ENCODE data around the gene IRF4.

The IRF4 gene

DNA sequence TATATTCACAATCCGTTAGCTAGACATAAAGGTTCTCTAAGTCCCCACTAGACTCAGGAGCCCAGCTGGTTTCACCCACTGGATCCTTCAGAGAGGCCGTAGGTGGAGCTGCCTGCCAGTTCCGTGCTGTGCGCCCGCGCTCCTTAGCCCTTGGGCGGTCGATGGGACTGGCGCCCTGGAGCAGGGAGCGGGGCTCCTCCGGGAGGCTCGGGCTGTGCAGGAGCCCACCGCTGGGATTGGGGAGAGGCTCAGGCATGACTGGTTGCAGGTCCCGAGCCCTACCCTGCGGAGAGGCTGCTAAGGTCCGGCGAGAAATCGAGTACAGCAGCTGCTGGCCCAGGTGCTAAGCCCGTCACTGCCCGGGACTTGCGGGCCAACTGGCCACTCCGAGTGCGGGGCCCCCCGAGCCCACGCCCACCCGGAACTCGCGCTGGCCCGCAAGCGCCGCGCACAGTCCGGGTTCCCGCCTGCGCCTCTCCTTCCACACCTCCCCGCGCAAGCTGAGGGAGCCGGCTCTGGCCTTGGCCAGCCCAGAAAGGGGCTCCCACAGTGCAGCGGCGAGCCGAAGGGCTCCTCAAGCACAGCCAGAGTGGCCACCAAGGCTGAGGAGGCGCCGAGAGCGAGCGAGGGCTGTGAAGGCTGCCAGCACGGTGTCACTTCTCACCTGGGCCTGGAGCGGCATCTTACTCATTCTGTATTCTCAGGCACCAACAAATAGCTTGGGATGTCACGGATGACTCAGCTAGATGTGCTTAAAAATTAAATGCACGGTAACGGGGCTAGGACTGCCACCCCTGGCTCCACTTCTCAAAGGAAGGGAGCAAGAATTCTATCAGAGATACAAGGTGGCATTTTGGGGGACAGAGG, 44.1 kb downstream of the IRF4 start:
- TF ChIP-seq, protein P1, sequence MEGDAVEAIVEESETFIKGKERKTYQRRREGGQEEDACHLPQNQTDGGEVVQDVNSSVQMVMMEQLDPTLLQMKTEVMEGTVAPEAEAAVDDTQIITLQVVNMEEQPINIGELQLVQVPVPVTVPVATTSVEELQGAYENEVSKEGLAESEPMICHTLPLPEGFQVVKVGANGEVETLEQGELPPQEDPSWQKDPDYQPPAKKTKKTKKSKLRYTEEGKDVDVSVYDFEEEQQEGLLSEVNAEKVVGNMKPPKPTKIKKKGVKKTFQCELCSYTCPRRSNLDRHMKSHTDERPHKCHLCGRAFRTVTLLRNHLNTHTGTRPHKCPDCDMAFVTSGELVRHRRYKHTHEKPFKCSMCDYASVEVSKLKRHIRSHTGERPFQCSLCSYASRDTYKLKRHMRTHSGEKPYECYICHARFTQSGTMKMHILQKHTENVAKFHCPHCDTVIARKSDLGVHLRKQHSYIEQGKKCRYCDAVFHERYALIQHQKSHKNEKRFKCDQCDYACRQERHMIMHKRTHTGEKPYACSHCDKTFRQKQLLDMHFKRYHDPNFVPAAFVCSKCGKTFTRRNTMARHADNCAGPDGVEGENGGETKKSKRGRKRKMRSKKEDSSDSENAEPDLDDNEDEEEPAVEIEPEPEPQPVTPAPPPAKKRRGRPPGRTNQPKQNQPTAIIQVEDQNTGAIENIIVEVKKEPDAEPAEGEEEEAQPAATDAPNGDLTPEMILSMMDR (IDR thresholded peaks at IDR 0.05; ENCODE audit: borderline replicate concordance, insufficient read depth, low read depth, low read length), result no peak
- no peak overlapping the region for H3K4me3 ChIP-seq (ENCODE audit: low read depth, low read length)

DNA sequence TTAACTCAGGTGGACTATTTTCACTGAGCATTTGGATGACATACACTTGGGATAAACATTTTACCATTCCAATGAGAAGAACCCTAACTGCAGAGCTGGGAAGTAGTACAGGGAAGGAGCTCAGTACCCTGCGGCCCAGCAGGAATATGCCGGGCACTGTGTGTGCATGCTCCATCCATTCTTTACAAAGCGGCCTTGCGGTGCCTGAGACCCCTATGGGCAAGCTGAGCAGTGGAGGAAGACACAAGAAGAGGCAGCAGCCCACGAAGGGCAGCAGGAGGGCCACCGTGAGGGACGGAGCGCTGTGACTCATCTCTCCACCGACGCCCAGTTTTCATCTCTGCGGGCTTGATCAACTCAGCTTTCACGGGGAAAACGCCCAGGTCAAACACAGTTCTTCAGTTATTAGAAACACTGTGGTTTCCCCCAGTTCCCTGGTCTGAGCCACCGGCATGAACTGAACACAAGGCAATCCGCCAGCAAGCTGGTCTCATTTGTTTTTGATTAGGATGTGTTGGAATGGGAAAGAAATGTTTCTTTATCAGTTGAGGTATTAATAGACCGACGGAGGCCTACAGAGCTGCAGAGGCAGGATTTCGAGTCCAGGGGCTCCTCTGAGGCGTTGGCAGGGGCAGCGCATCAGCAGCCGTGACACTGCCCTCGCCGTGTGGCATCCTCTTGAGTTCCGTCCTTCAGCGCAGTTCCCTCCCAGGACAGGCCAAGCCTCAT, 44.9 kb downstream of the IRF4 start:
- no peak overlapping the region for H3K4me3 ChIP-seq (ENCODE audit: low read depth, low read length)

DNA sequence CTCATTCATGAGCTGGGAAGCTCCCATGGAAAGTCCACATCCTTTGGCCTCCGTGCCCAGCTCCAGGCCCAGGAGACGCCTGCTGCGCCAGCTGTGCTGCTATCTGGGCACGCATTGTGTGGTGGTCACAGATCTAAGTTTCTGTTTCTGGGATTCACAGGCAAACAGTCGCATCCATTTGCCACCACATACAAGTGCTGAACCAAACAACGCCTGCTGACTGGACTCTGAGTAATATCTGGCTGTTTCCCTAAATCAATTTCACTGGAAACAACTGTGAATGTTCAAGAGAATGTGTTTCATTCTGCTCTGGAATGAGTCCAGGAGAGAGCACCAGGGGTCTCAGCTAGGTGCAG, 45.5 kb downstream of the IRF4 start:
- H3K4me3 ChIP-seq (ENCODE audit: low read depth, low read length), result no peak overlapping the region
- TF ChIP-seq, protein P1 (IDR thresholded peaks at IDR 0.05; ENCODE audit: borderline replicate concordance, insufficient read depth, low read depth, low read length), result no peak

More for the DNA sequence above, 44.9 kb downstream of the IRF4 start:
- TF ChIP-seq, protein P1 (IDR thresholded peaks at IDR 0.05; ENCODE audit: borderline replicate concordance, insufficient read depth, low read depth, low read length), result no peak

DNA sequence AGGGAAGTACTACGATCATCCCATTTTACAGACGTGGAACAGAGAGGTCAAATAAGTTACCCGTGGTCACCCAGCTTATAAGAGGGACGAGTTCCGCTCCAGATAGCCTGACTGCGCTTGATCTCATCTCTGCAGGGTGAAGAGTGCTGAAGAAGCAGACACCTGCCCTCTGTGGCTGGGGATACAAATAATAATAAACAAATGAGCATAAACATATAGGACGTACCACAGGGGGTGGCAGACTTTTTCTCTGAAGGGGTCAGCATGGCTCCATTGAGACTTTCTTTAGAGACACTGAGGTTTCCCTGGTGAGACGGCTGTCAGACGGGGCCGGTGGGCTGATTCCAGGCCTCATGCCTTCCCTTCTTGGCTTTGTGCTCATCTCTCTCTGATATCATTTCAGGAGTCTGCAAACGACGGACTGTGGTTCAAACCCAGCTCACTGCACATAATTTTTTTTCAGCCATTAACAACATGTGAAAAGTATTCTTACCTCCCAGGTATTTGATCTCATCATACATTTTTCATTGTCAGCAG, 47.1 kb downstream of the IRF4 start:
- TF ChIP-seq, protein P1 (IDR thresholded peaks at IDR 0.05; ENCODE audit: borderline replicate concordance, insufficient read depth, low read depth, low read length), result no peak
- H3K4me3 ChIP-seq (ENCODE audit: low read depth, low read length), result no peak overlapping the region

DNA sequence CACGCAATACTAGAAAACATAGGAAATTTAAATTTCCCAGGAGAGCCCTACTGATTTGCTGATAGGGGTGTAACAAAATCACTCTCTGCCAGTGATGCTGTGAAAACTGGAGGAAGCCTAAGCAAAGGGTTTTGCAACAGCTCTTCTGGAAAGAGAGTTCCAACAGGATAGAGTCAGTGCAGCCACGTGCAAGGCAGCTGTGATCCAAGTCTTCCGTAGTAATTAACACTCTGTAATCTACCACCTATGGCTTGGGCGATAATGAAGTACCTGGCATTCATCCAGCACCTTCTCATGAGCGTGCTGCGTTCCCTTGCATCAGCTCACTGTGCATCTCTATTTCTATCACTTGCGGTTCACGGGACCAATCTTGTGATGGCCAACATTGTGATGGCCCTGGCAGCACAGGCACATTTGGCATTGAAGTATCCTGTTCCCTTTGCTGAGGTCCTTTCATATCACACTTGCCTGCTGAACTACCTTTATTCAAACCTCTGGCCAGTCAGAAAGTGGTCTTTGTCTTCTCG, 48.2 kb downstream of the IRF4 start:
- TF ChIP-seq, protein P1 (IDR thresholded peaks at IDR 0.05; ENCODE audit: borderline replicate concordance, insufficient read depth, low read depth, low read length), result no peak
- no peak overlapping the region for H3K4me3 ChIP-seq (ENCODE audit: low read depth, low read length)

DNA sequence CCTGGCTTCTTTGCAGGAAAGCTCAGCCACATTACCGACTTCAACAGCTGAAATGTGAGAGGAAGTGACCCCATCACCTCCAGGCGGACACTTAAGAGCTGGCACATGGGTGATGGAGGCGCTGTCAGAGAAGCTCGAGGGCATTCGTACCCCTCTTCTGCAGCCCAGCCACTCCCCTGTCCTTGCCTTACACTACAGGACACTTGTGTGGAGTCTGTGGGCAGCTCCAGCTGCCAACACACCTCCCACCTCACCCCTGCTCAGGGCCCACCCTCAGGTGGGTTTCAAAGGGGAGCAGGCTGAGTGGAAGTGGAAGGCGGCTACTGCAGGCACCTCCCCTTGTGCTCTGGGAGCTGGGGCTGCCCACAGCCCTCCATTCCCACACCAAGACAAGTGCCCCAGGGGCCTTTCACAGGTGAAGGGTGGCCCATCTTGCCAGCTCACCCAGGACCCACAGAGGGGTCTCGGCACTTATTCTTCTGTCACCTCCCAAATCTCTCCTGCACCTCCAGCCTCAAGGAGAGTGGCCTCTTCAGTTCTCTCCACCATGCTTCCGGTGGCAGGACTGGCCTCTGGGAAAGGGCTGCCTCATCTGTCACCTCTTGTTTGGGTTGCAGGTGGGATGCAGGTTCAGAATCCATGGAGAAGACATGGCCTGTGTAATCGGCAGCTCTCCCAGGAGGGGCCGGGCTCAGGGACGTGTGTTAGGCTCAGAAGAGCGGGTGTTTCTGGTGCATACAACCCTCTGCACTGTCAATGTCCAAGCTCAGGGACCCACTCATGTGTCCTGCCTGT, 49.8 kb downstream of the IRF4 start:
- H3K4me3 ChIP-seq (ENCODE audit: low read depth, low read length), result no peak overlapping the region
- TF ChIP-seq, protein P1 (IDR thresholded peaks at IDR 0.05; ENCODE audit: borderline replicate concordance, insufficient read depth, low read depth, low read length), result no peak
